Measurements from ENCODE around the gene SERPINA4.

Gene SERPINA4

GRCh38 chr14:94558842-94559241 lies 2.4 kb upstream of the SERPINA4 start:
- H4K20me1 ChIP-seq (ENCODE audit: insufficient read depth, low read length, poor library complexity, severe bottlenecking): no peaks in the 10 kb centered on the region
- no peaks in the 10 kb centered on the region for H3K4me1 ChIP-seq (ENCODE audit: insufficient read depth, low read length, poor library complexity, severe bottlenecking)
- H3K4me2 ChIP-seq (ENCODE audit: low read depth, low read length, poor library complexity, severe bottlenecking): no peak overlapping the region
- H3K79me2 ChIP-seq (ENCODE audit: insufficient read depth, low read length): no peaks in the 10 kb centered on the region
- no peak overlapping the region for H3K4me3 ChIP-seq (ENCODE audit: low read length, poor library complexity, severe bottlenecking)
- H3K9me3 ChIP-seq (ENCODE audit: insufficient read depth, low read depth, low read length): peaks cover 9% of the 10 kb centered on the region; the same call in 1 of the 2 replicates
- H3K36me3 ChIP-seq (ENCODE audit: insufficient read depth, low read length): no peaks in the 10 kb centered on the region
- H3F3A ChIP-seq (ENCODE audit: low read depth): no peaks in the 10 kb centered on the region
- H3K9ac ChIP-seq (ENCODE audit: low read depth, low read length, poor library complexity, severe bottlenecking): no peak overlapping the region
- H3K27me3 ChIP-seq (ENCODE audit: insufficient read depth, low read length, poor library complexity, severe bottlenecking): no peaks in the 10 kb centered on the region
- TF ChIP-seq EZH2phosphoT487 (IDR thresholded peaks at IDR 0.05; ENCODE audit: borderline replicate concordance): no peak
- no peak for TF ChIP-seq CTCF (conservative IDR thresholded peaks at IDR 0.05; ENCODE audit: low read length)
- no peak overlapping the region for H2AFZ ChIP-seq (ENCODE audit: low read length)
- H3K9me2 ChIP-seq (replicated peaks; ENCODE audit: low read depth, low read length): no peaks in the 10 kb centered on the region

- H3K9me3 ChIP-seq (ENCODE audit: insufficient read depth, low read depth, low read length): peaks cover 9% of the 10 kb centered on the region; the same call in 1 of the 2 replicates
- H3F3A ChIP-seq (ENCODE audit: low read depth): no peaks in the 10 kb centered on the region
- H3K36me3 ChIP-seq (ENCODE audit: insufficient read depth, low read length): no peaks in the 10 kb centered on the region
- no peak overlapping the region for H3K9ac ChIP-seq (ENCODE audit: low read depth, low read length, poor library complexity, severe bottlenecking)
- no peak overlapping the region for H2AFZ ChIP-seq (ENCODE audit: low read length)
- H3K9me2 ChIP-seq (replicated peaks; ENCODE audit: low read depth, low read length): no peaks in the 10 kb centered on the region
- no peaks in the 10 kb centered on the region for H3K27me3 ChIP-seq (ENCODE audit: insufficient read depth, low read length, poor library complexity, severe bottlenecking)
- no peaks in the 10 kb centered on the region for H4K20me1 ChIP-seq (ENCODE audit: insufficient read depth, low read length, poor library complexity, severe bottlenecking)
- no peak overlapping the region for H3K4me3 ChIP-seq (ENCODE audit: low read length, poor library complexity, severe bottlenecking)
- TF ChIP-seq CTCF (conservative IDR thresholded peaks at IDR 0.05; ENCODE audit: low read length) (no peak), EZH2phosphoT487 (IDR thresholded peaks at IDR 0.05; ENCODE audit: borderline replicate concordance) (no peak)
- H3K79me2 ChIP-seq (ENCODE audit: insufficient read depth, low read length): no peaks in the 10 kb centered on the region
- H3K4me2 ChIP-seq (ENCODE audit: low read depth, low read length, poor library complexity, severe bottlenecking): no peak overlapping the region
- no peaks in the 10 kb centered on the region for H3K4me1 ChIP-seq (ENCODE audit: insufficient read depth, low read length, poor library complexity, severe bottlenecking)
These were observed 1.5 kb upstream of the SERPINA4 start for GRCh38 chr14:94559638-94560290.

- no peaks in the 10 kb centered on the region for H3K27me3 ChIP-seq (ENCODE audit: insufficient read depth, low read length, poor library complexity, severe bottlenecking)
- TF ChIP-seq EZH2phosphoT487 (IDR thresholded peaks at IDR 0.05; ENCODE audit: borderline replicate concordance) (no peak), CTCF (conservative IDR thresholded peaks at IDR 0.05; ENCODE audit: low read length) (no peak)
These were observed 964 bp upstream of the SERPINA4 start for GRCh38 chr14:94560291-94560665.

More at GRCh38 chr14:94560291-94560665, 964 bp upstream of the SERPINA4 start:
- H3F3A ChIP-seq (ENCODE audit: low read depth): no peaks in the 10 kb centered on the region
- no peaks in the 10 kb centered on the region for H3K4me1 ChIP-seq (ENCODE audit: insufficient read depth, low read length, poor library complexity, severe bottlenecking)
- no peak overlapping the region for H3K9ac ChIP-seq (ENCODE audit: low read depth, low read length, poor library complexity, severe bottlenecking)
- peaks cover 9% of the 10 kb centered on the region; the same call in 1 of the 2 replicates for H3K9me3 ChIP-seq (ENCODE audit: insufficient read depth, low read depth, low read length)
- H3K36me3 ChIP-seq (ENCODE audit: insufficient read depth, low read length): no peaks in the 10 kb centered on the region
- no peak overlapping the region for H2AFZ ChIP-seq (ENCODE audit: low read length)
- no peaks in the 10 kb centered on the region for H4K20me1 ChIP-seq (ENCODE audit: insufficient read depth, low read length, poor library complexity, severe bottlenecking)
- H3K4me2 ChIP-seq (ENCODE audit: low read depth, low read length, poor library complexity, severe bottlenecking): no peak overlapping the region
- H3K4me3 ChIP-seq (ENCODE audit: low read length, poor library complexity, severe bottlenecking): no peak overlapping the region
- H3K9me2 ChIP-seq (replicated peaks; ENCODE audit: low read depth, low read length): no peaks in the 10 kb centered on the region
- H3K79me2 ChIP-seq (ENCODE audit: insufficient read depth, low read length): no peaks in the 10 kb centered on the region

Data from Loucy (cell line).